Upper lobe of right lung (tissue), 1 donor: ENCODE measurements around the gene EFNA5. TPM values are rescaled to one million over a fixed set of nuclear protein-coding genes. Genes with fewer than 3 reads are reported as not detected.
"Not testable (repeated sequence)": the region's sequence is repeated elsewhere in the genome, so short reads cannot be mapped to it uniquely, and the experiment has no call there.

ENCODE experiments used
- ATAC-seq: fragments of 200-7000 bp; cut with Tn5 transposase; one replicate; pipeline ENCODE4 v1.9.1; 2020; ENCODE audit warnings: mild to moderate bottlenecking, moderate library complexity
- DNase-seq: peaks from one replicate; pipeline ENCODE4 v3.0.0-alpha.2; 2020
- H3K27ac ChIP-seq: fragments of 200-600 bp; one replicate; pipeline ENCODE4 v1.8.0; 2022
- H3K27me3 ChIP-seq: fragments of 200-600 bp; one replicate; pipeline ENCODE4 v1.8.0; 2022; ENCODE audit warnings: mild to moderate bottlenecking
- H3K36me3 ChIP-seq: fragments of 200-600 bp; one replicate; pipeline ENCODE4 v1.8.0; 2022
- H3K4me1 ChIP-seq: fragments of 200-600 bp; one replicate; pipeline ENCODE4 v1.8.0; 2022
- H3K4me3 ChIP-seq: fragments of 200-600 bp; one replicate; pipeline ENCODE4 v1.8.0; 2022; ENCODE audit warnings: mild to moderate bottlenecking
- H3K9me3 ChIP-seq: fragments of 200-600 bp; one replicate; pipeline ENCODE4 v1.8.0; 2022
- CTCF ChIP-seq: fragments of 200-600 bp; IDR thresholded peaks from one replicate; pipeline ENCODE4 v1.8.0; 2022; ENCODE audit warnings: antibody characterized with exemption
- intact Hi-C: fragments of 100-400 bp; cut with DNase I; formaldehyde crosslinking; loops from one replicate; pipeline ENCODE4 v1.11.0; 2022
- total RNA-seq: library from RNA; stranded (reverse); fragmentation: NEBNext Ultra II Directional; extraction: Animal tissue kit (Norgen Biotek cat#: 25700); gene quantifications from one replicate; pipeline ENCODE4 v1.2.1, GENCODE V29; 2021
- donor health status: DM: no; HTN: yes; CAD: no; lungs with severe emphysema.

Gene EFNA5
- total RNA-seq, 1 donor from 2014 or later: 12.0 TPM

GRCh38 chr5:107352576-107352975 lies 318.2 kb downstream of the EFNA5 start:
- no peaks in the 10 kb centered on the region for H3K27me3 ChIP-seq
- DNase-seq: no peak
- no peak overlapping the region for H3K27ac ChIP-seq
- no peak for TF ChIP-seq CTCF
- no peaks in the 10 kb centered on the region for H3K9me3 ChIP-seq
- intact Hi-C loops: no loop called here
- peak; percentile 46 for ATAC-seq
- H3K36me3 ChIP-seq: no peaks in the 10 kb centered on the region
- H3K4me3 ChIP-seq: no peak overlapping the region
- no peaks in the 10 kb centered on the region for H3K4me1 ChIP-seq

DNA sequence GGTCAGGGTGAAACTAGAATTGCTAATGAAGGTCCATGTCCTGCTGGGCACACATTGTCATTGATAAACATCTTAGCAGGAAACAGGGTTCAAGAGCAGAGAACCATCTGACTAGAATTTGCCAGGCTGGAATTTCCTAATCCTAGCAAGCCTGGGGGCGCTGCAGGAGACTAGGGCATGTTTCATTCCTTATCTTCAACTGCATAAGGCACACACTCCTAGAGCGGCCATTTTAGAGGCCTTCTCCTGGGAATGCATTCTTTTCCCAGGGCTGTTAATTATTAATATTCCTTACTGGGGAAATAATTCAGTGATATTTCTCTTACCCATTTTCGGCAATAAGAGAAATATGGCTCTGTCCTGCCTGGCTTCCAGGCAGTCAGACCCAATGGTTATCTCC lies 324.2 kb downstream of the EFNA5 start:
- H3K36me3 ChIP-seq, H3K27ac ChIP-seq, DNase-seq, H3K9me3 ChIP-seq, ATAC-seq, intact Hi-C loops, H3K4me1 ChIP-seq, H3K27me3 ChIP-seq, H3K4me3 ChIP-seq: not testable (repeated sequence)

GRCh38 chr5:107342371-107342770 lies 328.4 kb downstream of the EFNA5 start:
- intact Hi-C loops: no loop called here

GRCh38 chr5:107341376-107342084 lies 329.2 kb downstream of the EFNA5 start:
- DNase-seq: no peak
- intact Hi-C loops: no loop called here
- no peak overlapping the region for H3K27ac ChIP-seq

More at GRCh38 chr5:107342371-107342770, 328.4 kb downstream of the EFNA5 start:
- Histone ChIP-seq H3K4me3 (no peak overlapping the region), H3K9me3 (peaks cover 4% of the 10 kb centered on the region), H3K27me3 (no peaks in the 10 kb centered on the region), H3K27ac (no peak overlapping the region), H3K36me3 (no peaks in the 10 kb centered on the region), H3K4me1 (no peaks in the 10 kb centered on the region)
- no peak for DNase-seq
- no peak for ATAC-seq
- TF ChIP-seq CTCF: no peak

DNA sequence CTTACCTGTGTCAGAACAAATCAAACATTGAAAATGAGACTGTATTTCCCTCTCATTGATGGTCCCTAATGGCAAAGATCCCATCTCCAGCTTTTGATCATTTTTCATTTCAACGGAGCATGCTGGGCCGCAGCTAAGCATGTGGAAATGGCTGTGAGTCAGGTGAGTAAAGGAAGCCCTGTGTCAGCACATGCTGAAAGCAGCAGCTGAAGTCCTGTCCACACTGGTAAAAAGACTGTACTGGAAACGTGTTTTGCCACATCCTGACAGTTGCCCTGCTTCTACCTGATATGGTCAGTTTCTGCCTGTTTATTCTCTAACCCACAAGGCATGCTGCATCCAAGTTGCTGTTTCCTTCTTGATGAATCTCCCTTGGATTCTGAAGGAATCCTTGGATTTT lies 330.1 kb downstream of the EFNA5 start:
- H3K27me3 ChIP-seq: no peaks in the 10 kb centered on the region
- intact Hi-C loops: no loop called here
- H3K36me3 ChIP-seq: no peaks in the 10 kb centered on the region
- no peak for ATAC-seq
- H3K4me3 ChIP-seq: no peak overlapping the region
- H3K4me1 ChIP-seq: no peaks in the 10 kb centered on the region
- TF ChIP-seq CTCF: no peak
- H3K9me3 ChIP-seq: peaks cover 4% of the 10 kb centered on the region
- DNase-seq: no peak
- no peak overlapping the region for H3K27ac ChIP-seq

More at GRCh38 chr5:107341376-107342084, 329.2 kb downstream of the EFNA5 start:
- ATAC-seq: no peak
- no peak for TF ChIP-seq CTCF
- H3K36me3 ChIP-seq: no peaks in the 10 kb centered on the region
- H3K4me1 ChIP-seq: no peaks in the 10 kb centered on the region
- H3K9me3 ChIP-seq: peaks cover 4% of the 10 kb centered on the region
- H3K27me3 ChIP-seq: no peaks in the 10 kb centered on the region
- H3K4me3 ChIP-seq: no peak overlapping the region

DNA sequence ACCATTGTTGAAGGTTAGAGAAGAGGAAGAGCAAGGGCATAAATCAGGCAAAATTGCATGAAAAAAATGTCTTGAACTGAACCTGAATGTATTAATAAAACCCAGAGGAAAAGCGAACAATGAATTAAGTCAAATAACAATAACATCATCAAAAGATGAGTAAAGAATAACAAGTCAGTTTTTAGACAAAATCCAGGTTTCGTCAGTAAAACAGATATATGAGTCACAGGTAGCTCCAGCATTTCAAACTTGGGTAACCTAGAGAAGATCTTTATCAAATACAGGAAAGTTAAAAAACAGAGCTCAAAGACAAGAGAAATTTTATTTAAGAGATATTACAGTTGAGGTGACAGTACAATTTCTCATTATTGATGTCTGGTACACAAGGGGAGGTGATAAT lies 332.4 kb downstream of the EFNA5 start:
- intact Hi-C loops: no loop called here
- Histone ChIP-seq H3K4me1 (no peaks in the 10 kb centered on the region), H3K27ac (no peak overlapping the region)

More for the DNA sequence above, 332.4 kb downstream of the EFNA5 start:
- H3K27me3 ChIP-seq: no peaks in the 10 kb centered on the region
- no peak overlapping the region for H3K4me3 ChIP-seq
- no peaks in the 10 kb centered on the region for H3K9me3 ChIP-seq
- DNase-seq (no peak), ATAC-seq (no peak)
- H3K36me3 ChIP-seq: no peaks in the 10 kb centered on the region
- TF ChIP-seq CTCF: no peak
